GM12891 (cell line): ENCODE measurements around the gene TEX26.

ENCODE experiments used
- PAX5 ChIP-seq: IDR thresholded peaks from 2 replicates; pipeline ENCODE4 v1.6.1; 2011; ENCODE audit warnings: low read length, moderate library complexity, mild to moderate bottlenecking; ENCODE audit not compliant: insufficient read depth, severe bottlenecking
- POLR2A ChIP-seq: IDR thresholded peaks from 2 replicates; pipeline ENCODE4 v1.6.1; 2011; ENCODE audit warnings: low read depth, low read length, control low read depth
- POLR2AphosphoS5 ChIP-seq: IDR thresholded peaks from 2 replicates; pipeline ENCODE4 v1.6.1; 2011; ENCODE audit warnings: low read depth, low read length, control low read depth
- POU2F2 ChIP-seq: IDR thresholded peaks from 2 replicates; pipeline ENCODE4 v1.6.1; 2011; ENCODE audit warnings: low read depth, mild to moderate bottlenecking, control low read depth, low read length, moderate library complexity
- SPI1 ChIP-seq: IDR thresholded peaks from 2 replicates; pipeline ENCODE4 v1.6.1; 2011; ENCODE audit warnings: low read depth, low read length, control low read depth
- TAF1 ChIP-seq: IDR thresholded peaks from 2 replicates; pipeline ENCODE4 v1.6.1; 2011; ENCODE audit warnings: low read depth, low read length, control low read depth

DNA sequence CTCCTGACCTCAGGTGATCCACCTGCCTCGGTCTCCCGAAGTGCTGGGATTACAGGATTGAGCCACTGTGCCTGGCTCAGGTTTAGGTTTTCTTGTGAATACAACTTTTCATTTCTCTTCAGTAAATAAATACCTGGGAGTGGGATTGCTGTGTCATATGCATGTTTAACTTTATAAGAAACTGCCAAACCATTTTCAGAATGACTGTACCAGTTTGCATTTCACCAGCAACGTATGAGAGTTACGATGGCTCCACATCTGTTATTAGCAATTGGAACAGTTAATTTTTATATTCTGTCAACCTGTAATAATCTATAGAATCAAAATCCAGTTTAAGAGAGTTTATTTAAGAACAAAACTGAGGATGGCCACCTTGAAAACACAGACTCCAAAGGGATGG, 52.2 kb downstream of the TEX26 start:
- TF ChIP-seq POLR2A (no peak), POLR2AphosphoS5 (no peak), TAF1 (no peak), SPI1 (no peak), POU2F2 (no peak), PAX5 (no peak)
